Fibroblast of skin of scalp (primary cell): ENCODE data around the gene CDKN3. TPM values are rescaled to one million over a fixed set of nuclear protein-coding genes. Genes with fewer than 3 reads are reported as not detected.
A peak's percentile ranks its signal among the peaks of the same experiment; 100 is the strongest.

Experiments used
- DNase-seq: peaks from one replicate; pipeline ENCODE4 v3.0.0-alpha.2; 2013
- polyA plus RNA-seq, 2 experiments: library from polyadenylated mRNA; unstranded; fragments of 120-200 nt; gene quantifications; one replicate each; pipeline ENCODE4 v1.2.1, GENCODE V29; 2013; ENCODE audit not compliant: insufficient read length in 2 of 2

The CDKN3 gene
- polyA plus RNA-seq (2013, experiment 1 of 2; ENCODE audit: insufficient read length) = 29.1 TPM
- 33.6 TPM for polyA plus RNA-seq (2013, experiment 2 of 2; ENCODE audit: insufficient read length)

- DNase-seq = peak; percentile 99
These were observed at the start of gene CDKN3 for GRCh38 chr14:54396493-54397335. Gene CDKN3, plus strand, starts transcription at chr14:54397007. Its CDS starts 62 bp downstream, at chr14:54397069.

GRCh38 chr14:54347044-54347443 is 49.8 kb upstream of the CDKN3 start:
- no peak for DNase-seq

- DNase-seq = peak; percentile 61
These were observed 48.7 kb upstream of the CDKN3 start for GRCh38 chr14:54348001-54348611.

- peak; percentile 84 for DNase-seq
These were observed 47.7 kb upstream of the CDKN3 start for GRCh38 chr14:54348923-54349620.

- DNase-seq = no peak
These were observed 47.1 kb upstream of the CDKN3 start for GRCh38 chr14:54349713-54350112.

- DNase-seq = no peak
These were observed 46.6 kb upstream of the CDKN3 start for GRCh38 chr14:54350203-54350602.

- DNase-seq = no peak
These were observed 43.5 kb upstream of the CDKN3 start for GRCh38 chr14:54353266-54353665.

GRCh38 chr14:54353694-54354093 is 43.1 kb upstream of the CDKN3 start:
- no peak for DNase-seq

GRCh38 chr14:54354096-54354495 is 42.7 kb upstream of the CDKN3 start:
- DNase-seq = no peak

- DNase-seq = no peak
These were observed 41.7 kb upstream of the CDKN3 start for GRCh38 chr14:54354968-54355641.

GRCh38 chr14:54355698-54356097 is 41.1 kb upstream of the CDKN3 start:
- DNase-seq = peak; percentile 25

- DNase-seq = peak; percentile 72
These were observed 40.6 kb upstream of the CDKN3 start for GRCh38 chr14:54356172-54356571.

GRCh38 chr14:54360667-54361066 is 36.1 kb upstream of the CDKN3 start:
- no peak for DNase-seq

GRCh38 chr14:54362089-54362504 is 34.7 kb upstream of the CDKN3 start:
- no peak for DNase-seq

- DNase-seq = no peak
These were observed 33.9 kb upstream of the CDKN3 start for GRCh38 chr14:54362759-54363437.

- DNase-seq = peak; percentile 88
These were observed 32.0 kb upstream of the CDKN3 start for GRCh38 chr14:54364555-54365415.

- DNase-seq = peak; percentile 79
These were observed 29.8 kb upstream of the CDKN3 start for GRCh38 chr14:54366736-54367735.

- DNase-seq = no peak
These were observed 28.5 kb upstream of the CDKN3 start for GRCh38 chr14:54368291-54368690.

GRCh38 chr14:54369343-54369742 is 27.5 kb upstream of the CDKN3 start:
- DNase-seq = peak; percentile 34
